Measurements from ENCODE around the gene ALG12. TPM values are rescaled to one million over a fixed set of nuclear protein-coding genes. Genes with fewer than 3 reads are reported as not detected.

The ALG12 gene
- polyA plus RNA-seq, 4 donors, result 19.7 to 40.9 (median 28.1) TPM

DNA sequence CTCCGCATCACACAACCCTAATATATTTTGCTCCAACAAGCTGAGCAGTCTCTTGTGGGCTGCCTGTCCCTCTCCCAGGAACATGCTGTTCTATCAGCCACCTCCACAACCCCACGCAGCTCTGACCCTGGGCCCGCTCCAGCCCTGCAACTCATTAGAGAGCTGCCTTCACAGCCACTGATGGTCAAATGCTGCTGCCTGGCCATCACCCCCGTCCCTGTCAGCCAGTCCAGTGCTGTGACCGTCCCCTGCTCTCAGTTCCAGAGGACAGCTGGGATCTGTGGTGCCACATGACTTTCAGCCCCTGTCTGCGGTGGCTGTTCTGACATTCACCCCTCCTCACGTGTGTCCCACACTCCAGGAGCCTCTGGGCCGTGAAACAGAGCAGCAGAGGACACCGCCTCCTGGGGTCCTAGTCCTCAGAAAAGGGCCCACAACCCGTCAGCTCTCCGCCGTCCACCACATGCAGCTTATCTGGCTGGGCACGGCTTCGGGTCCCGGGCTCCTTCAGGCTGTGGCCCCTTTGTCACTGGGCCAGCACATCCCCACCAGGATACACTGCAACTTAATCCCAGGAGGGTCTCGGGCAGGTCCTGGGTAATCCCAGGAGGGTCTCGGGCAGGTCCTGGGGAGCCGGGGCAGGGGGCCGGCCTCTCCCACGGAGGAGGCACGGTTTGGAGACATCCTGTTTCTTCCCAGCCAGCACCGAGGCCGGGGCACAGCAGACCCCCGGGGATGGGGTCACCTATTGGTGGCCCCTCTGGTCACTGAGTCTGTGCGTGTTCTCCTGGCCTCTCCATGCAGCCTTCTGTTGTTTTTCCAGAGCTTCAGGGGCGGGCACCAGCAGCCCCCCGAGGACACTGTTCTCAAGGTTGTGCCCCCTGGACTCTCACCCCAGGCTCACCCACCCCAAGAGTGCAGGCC lies 15.3 kb upstream of the ALG12 start:
- no peak for DNase-seq (ENCODE audit: low read depth in 4 of 4, low spot score in 3 of 4)

DNA sequence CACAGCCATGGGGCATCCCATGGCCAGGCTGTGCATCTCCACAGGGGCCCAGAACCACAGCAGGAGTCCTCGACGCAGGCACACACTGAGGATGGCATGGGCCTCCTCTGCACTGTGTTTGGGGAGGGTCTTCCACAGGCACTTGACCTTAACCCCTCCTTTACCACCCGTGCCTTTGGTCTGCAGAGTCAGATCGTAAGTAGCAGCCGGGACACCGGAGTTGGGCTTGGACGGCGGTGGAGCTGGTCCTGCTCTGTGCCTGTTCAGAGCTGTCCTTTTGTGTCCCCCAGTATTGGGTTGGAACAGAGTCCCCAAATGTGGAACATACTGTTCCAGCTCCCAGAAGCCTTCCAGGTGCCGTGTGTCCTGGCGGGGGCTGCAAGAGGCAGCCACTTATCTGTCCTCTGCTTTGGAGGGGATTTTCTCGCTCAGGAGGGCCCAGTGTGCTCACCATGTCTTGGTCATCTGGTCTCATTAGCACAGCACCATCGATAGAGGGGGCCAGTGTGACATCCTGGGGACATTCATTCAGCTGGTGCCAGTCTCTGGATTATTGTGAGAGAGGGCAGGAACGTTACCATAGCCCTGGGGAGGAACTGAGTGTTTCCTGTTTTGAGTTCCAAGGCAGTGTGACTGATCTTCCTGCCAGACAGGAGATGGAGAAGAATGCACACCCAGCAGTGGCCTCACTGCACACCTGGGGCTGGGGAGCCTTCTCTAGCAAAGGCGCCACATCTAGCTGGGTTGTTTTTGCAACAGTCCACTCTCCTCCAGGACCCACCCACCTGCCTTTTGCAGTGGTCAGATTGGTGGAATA lies 12.6 kb upstream of the ALG12 start:
- DNase-seq (ENCODE audit: low read depth in 4 of 4, low spot score in 3 of 4), result no peak

DNA sequence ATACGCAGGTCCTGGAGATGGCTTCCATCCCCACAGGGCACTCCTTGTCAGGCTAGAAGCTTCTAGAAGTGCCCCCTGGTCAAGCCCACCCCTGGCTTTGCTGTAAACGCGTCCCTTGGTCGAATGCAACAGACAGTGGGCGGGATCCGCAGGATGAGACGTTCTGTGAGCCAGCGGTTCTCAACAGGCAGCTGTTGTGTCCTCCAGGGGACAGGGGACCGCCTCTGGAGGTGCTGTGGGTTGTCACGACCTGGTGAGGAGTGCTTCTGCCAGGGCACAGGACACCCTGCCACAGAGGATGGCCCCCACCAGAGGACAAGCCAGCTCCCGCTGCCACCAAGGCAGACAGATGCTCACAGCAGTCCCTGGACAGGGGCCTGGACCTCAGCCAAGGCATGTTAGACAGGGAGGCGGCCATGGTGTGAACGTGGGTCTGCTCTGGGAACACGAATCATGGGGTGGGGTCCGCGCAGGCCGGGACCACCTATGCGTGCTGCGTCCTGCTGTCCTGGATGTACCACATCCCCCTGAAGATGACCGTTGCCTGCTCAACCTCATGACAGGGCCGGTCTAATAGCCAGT lies 11.8 kb upstream of the ALG12 start:
- DNase-seq (ENCODE audit: low read depth in 4 of 4, low spot score in 3 of 4), result no peak

GRCh38 chr22:49929211-49929979 lies 11.2 kb upstream of the ALG12 start:
- no peak for DNase-seq (ENCODE audit: low read depth in 4 of 4, low spot score in 3 of 4)

DNA sequence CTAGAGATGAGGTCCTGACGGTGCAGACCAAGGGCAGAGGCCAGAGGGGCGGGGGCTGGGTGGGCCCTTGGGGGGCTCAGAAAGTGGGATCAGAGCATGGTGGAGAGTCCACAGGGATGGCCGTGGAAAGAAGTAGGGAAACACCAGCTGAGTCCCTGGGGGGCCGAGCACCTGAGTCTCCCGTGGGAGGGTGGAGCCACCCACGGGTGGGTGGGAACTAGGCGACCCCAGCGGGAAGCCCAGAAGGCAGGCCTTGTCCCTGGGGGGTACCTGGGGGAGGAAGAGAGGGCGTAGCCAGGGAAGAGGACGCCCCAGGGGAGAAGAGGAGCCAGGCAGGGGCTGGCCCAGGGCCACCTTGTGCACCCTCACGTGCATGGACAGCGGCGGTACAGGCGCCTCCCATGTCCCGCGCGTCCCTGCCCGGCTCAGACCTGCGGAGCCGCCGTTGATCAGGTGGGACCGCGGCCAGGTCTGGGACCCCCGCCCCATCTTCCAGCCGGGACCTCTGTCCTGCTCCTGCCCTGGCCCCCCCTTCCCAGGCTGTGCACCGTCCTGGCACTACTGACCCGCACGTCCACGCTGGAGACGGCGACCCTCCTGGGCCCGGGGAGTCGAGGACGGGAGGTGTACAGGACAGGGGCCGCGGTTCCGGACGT lies 10.4 kb upstream of the ALG12 start:
- no peak for DNase-seq (ENCODE audit: low read depth in 4 of 4, low spot score in 3 of 4)

DNA sequence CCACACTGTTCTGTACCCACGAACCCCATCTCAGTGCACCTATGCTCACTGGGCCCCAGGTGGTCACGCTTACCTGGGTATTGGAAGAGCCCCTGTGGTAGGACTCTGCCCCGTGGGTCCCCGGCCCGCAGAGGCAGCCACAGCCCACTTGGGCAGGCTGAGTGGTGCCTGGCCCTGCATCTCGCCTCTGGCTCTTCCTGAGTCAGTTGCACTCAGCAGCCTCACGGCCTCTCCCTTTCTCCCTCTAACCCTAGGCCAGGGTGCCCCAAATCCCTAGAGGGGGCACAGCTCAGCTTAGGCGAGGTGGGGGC lies 9.9 kb upstream of the ALG12 start:
- DNase-seq (ENCODE audit: low read depth in 4 of 4, low spot score in 3 of 4), result no peak

DNA sequence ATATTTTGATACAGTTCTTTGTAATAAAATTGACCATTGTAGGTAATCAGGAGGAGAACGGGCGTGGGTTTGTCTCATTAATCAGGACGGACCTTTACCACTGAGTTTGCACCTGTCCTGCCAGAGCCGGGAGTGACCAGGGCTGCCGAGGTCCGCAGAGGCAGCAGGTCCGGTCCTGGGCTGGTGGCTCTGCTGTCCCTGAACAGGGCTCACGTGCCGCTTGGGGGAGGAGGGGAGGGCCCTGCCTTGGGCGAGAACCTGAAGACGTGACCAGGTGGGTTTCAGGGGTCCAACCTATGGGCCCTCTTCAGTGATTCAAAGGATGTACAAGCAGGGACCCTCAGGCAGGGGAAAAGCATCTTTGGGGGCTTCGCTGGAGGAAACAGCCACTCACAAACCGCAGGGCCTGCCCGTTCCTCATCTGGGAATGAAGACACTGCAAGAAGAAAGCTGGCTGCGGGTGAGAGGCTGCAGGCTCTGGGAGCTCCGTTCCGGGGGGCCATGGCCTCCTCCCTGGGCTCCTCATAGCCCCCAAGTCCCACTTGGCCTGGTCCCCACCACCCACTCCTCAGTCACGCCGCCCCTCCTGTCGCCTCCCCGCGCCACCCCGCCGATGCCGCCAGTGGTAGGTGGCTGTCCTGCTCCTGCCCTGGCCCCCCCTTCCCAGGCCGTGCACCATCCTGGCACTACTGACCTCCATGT lies 9.4 kb upstream of the ALG12 start:
- no peak for DNase-seq (ENCODE audit: low read depth in 4 of 4, low spot score in 3 of 4)

DNA sequence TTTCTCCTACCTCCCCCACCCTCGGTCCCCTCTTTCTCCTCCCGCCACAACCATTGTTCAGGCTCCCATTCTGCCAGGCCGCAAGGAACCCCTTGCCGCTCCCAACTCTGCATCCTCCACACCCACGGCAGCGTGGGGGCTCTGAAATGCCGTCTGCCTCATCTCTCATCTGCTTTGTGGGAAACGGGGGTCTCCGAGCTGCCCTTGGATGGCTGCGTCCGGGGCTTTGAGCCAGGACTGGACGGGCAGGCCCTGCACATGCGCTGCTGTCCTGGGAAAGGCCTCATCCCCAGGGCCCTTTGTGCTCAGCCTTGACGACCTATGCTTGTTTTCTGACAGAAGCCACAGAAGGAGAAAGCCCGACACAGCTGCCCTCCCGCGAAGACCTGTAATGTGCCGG lies 8.7 kb upstream of the ALG12 start:
- no peak for DNase-seq (ENCODE audit: low read depth in 4 of 4, low spot score in 3 of 4)

DNA sequence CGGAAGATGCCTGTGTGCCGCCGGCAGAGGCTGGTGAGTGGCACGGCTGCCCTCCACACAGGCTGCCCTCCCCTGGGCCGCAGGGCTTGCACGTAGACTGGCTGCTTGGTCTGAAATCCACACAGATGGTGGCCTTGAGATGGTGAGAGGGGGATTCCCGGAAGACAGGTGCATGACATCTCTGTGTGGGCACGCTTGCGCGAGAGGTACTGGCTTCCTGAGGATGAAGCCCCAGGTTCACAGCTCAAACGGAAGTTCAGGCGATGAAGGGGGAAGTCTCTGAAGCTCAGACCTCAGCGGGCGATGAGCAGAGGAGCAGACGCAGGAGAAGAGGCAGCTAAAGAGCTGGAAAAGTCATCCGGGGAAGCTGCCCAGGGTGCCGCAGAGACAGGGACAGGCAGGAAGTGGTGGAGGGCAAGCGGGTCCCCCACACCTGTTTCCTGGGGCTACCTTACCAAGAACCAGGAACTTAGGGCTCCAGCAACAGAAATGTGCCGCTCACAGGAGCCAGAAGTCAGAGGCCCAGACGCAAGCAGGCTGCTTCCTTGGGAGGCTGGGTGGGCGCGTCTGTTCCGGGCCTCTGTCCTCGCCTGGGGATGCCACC lies 7.4 kb upstream of the ALG12 start:
- no peak for DNase-seq (ENCODE audit: low read depth in 4 of 4, low spot score in 3 of 4)

- DNase-seq (ENCODE audit: low read depth in 4 of 4, low spot score in 3 of 4), result no peak
These were observed 6.0 kb upstream of the ALG12 start for GRCh38 chr22:49924113-49924833.

DNA sequence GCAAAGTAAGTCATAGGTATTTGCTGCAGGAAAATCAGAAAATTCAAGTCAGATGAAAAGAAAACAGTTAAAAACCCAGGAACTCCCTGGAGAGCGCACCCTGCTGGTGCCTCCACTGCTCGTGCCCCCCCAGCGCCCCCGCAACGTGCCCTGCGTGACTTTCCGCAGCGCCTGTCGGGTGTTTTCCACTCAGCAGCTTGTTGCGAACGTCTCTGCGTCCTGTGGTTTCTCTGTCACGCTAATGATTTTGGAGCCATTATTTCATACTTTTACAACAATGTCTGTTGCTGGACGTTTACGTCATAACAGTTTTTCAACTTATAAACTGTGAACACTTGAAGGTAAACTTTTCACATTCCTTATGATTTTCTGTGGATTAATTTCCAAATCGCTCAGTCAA lies 5.2 kb upstream of the ALG12 start:
- DNase-seq (ENCODE audit: low read depth in 4 of 4, low spot score in 3 of 4), result no peak

GRCh38 chr22:49922926-49923325 lies 4.7 kb upstream of the ALG12 start:
- DNase-seq (ENCODE audit: low read depth in 4 of 4, low spot score in 3 of 4), result no peak

GRCh38 chr22:49922484-49922883 lies 4.2 kb upstream of the ALG12 start:
- DNase-seq (ENCODE audit: low read depth in 4 of 4, low spot score in 3 of 4), result no peak

DNA sequence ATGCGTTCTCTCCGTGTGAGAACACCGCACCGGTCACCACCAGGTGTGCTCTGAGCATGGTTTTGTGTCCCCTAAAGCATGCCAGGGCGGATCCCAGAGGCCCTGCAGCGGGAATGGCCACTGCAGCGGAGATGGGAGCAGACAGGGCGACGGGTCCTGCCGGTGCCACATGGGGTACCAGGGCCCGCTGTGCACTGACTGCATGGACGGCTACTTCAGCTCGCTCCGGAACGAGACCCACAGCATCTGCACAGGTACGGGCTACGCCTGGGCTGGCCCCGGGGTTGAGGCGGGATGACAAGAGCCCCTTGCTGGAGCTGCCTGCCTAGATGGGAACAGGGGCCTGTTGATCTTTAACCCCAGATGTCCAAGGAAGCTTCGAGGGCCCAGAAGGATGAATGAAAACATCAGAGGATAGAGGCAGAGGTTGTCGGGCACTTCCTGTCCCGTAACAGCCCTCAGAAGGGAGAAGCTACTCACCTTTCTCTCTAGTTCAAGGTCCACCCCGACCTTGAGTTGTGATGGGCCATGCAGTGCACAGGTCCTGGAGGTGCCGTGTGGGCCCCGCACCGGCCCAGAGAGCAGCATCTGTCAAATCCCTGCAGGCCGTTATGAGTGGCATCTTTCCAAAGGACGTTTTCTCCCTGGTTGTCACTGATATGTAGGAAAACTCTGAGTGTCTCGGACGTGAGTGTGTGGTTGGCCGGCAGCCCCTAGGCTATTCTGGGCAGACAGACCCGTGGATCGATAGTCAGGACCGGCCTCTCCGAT lies 3.5 kb upstream of the ALG12 start:
- DNase-seq (ENCODE audit: low read depth in 4 of 4, low spot score in 3 of 4), result no peak

DNA sequence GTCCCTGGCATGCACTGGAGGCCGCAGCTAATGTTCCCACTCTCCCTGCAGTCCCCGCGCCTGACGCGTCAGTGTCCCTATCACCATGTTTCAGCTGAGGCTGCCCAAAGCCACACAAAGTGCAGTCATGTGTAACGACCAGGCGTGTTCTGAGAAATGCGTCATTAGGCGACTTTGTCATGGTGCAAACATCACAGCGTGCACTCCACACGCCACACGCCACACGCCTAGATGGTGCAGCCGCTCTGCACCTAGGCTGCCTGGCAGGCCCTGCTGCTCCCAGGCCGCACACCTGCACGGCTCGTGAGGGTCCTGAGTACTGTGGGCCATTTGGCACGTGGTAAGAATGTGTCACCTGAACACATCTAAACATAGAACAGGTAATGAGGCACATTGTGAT lies 2.6 kb upstream of the ALG12 start:
- DNase-seq (ENCODE audit: low read depth in 4 of 4, low spot score in 3 of 4), result no peak

- no peak for DNase-seq (ENCODE audit: low read depth in 4 of 4, low spot score in 3 of 4)
These were observed 958 bp upstream of the ALG12 start for GRCh38 chr22:49918911-49919881.

GRCh38 chr22:49916831-49917230 lies 1.4 kb downstream of the ALG12 start:
- no peak for DNase-seq (ENCODE audit: low read depth in 4 of 4, low spot score in 3 of 4)
